Measurements from ENCODE around the gene THADA.

Gene THADA, protein sequence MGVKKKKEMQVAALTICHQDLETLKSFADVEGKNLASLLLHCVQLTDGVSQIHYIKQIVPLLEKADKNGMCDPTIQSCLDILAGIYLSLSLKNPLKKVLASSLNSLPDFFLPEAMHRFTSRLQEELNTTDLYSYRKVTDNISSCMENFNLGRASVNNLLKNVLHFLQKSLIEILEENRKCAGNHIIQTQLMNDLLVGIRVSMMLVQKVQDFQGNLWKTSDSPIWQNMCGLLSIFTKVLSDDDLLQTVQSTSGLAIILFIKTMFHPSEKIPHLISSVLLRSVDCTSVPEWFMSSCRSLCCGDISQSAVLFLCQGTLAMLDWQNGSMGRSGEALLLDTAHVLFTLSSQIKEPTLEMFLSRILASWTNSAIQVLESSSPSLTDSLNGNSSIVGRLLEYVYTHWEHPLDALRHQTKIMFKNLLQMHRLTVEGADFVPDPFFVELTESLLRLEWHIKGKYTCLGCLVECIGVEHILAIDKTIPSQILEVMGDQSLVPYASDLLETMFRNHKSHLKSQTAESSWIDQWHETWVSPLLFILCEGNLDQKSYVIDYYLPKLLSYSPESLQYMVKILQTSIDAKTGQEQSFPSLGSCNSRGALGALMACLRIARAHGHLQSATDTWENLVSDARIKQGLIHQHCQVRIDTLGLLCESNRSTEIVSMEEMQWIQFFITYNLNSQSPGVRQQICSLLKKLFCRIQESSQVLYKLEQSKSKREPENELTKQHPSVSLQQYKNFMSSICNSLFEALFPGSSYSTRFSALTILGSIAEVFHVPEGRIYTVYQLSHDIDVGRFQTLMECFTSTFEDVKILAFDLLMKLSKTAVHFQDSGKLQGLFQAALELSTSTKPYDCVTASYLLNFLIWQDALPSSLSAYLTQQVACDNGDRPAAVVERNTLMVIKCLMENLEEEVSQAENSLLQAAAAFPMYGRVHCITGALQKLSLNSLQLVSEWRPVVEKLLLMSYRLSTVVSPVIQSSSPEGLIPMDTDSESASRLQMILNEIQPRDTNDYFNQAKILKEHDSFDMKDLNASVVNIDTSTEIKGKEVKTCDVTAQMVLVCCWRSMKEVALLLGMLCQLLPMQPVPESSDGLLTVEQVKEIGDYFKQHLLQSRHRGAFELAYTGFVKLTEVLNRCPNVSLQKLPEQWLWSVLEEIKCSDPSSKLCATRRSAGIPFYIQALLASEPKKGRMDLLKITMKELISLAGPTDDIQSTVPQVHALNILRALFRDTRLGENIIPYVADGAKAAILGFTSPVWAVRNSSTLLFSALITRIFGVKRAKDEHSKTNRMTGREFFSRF (N-terminal part only)

GRCh38 chr2:43595603-43596412 is at the start of gene THADA:
THADA (minus strand) TSS chr2:43596038; CDS start chr2:43592392, 3,646 bp downstream.
- Histone ChIP-seq H3K36me3 (ENCODE audit: control insufficient read depth in 2 of 2, insufficient read depth in 1 of 2, low read length in 2 of 2) (peaks cover 6 to 13% of the 10 kb centered on the region in 2 experiments; a peak in 2 of 3 replicates), H3K4me1 (ENCODE audit: control insufficient read depth, insufficient read depth, low read length) (0 out of 2 replicates have a peak, but pooled peaks cover 4% of the 10 kb centered on the region), H3K27ac (ENCODE audit: extremely low read depth, low read depth, low read length) (peak within 1 kb of the TSS; percentile 73), H3K4me3 (ENCODE audit: low read depth, low read length) (peak within 1 kb of the TSS; percentile 81), H3K9me3 (ENCODE audit: control insufficient read depth, insufficient read depth, low read depth, low read length) (no peaks in the 10 kb centered on the region)
- ChIA-PET CTCF (interaction anchor here (0.7 to 2.5 kb wide), 6 partner anchors 9 to 54 kb away, joined by 3 to 12 read pairs (median 7); no protein-coding TSS in a partner anchor), POLR2A (interaction anchor here (0.6 to 1.7 kb wide), 17 partner anchors 8 to 785 kb away, joined by 3 to 16 read pairs (median 3); partner anchors contain the start of genes LRPPRC and PLEKHH2)
- peak; percentile 82 for TF ChIP-seq ZXDB (tag by site-specific recombination; IDR thresholded peaks at IDR 0.05)
- TF ChIP-seq ZNF510 (tag by site-specific recombination; IDR thresholded peaks at IDR 0.05; ENCODE audit: insufficient replicate concordance): no peak
- TF ChIP-seq ZSCAN16 (tag by site-specific recombination; IDR thresholded peaks at IDR 0.05): no peak
- TF ChIP-seq OSR2 (tag by site-specific recombination; IDR thresholded peaks at IDR 0.05): peak; percentile 81; the same call in 1 of the 2 replicates
- peak; percentile 46; the same call in 1 of the 2 replicates for TF ChIP-seq ZNF660 (tag by site-specific recombination; IDR thresholded peaks at IDR 0.05)
- TF ChIP-seq ZNF561 (tag by site-specific recombination; IDR thresholded peaks at IDR 0.05; ENCODE audit: borderline replicate concordance): no peak
- TF ChIP-seq REST (tag by site-specific recombination; IDR thresholded peaks at IDR 0.05): peak; percentile 40; the same call in 1 of the 2 replicates
- peak; percentile 51; the same call in 1 of the 2 replicates for TF ChIP-seq ZNF398 (tag by site-specific recombination; IDR thresholded peaks at IDR 0.05)
- peak; percentile 45; the same call in 1 of the 2 replicates for TF ChIP-seq ZBTB8A (tag by site-specific recombination; IDR thresholded peaks at IDR 0.05)
- no peak for TF ChIP-seq ZNF555 (tag by site-specific recombination; conservative IDR thresholded peaks at IDR 0.05)
- no peak for TF ChIP-seq MYNN (tag by site-specific recombination; IDR thresholded peaks at IDR 0.05; ENCODE audit: borderline replicate concordance)
- no peak for TF ChIP-seq ZNF530 (tag by site-specific recombination; IDR thresholded peaks at IDR 0.05; ENCODE audit: low read depth)
- TF ChIP-seq ZBTB48 (tag by site-specific recombination; IDR thresholded peaks at IDR 0.05): peak; percentile 50; the same call in 1 of the 2 replicates
- TF ChIP-seq, protein P1, sequence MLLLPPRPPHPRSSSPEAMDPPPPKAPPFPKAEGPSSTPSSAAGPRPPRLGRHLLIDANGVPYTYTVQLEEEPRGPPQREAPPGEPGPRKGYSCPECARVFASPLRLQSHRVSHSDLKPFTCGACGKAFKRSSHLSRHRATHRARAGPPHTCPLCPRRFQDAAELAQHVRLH (tag by site-specific recombination; IDR thresholded peaks at IDR 0.05): peak; percentile 96
- TF ChIP-seq, protein P2, sequence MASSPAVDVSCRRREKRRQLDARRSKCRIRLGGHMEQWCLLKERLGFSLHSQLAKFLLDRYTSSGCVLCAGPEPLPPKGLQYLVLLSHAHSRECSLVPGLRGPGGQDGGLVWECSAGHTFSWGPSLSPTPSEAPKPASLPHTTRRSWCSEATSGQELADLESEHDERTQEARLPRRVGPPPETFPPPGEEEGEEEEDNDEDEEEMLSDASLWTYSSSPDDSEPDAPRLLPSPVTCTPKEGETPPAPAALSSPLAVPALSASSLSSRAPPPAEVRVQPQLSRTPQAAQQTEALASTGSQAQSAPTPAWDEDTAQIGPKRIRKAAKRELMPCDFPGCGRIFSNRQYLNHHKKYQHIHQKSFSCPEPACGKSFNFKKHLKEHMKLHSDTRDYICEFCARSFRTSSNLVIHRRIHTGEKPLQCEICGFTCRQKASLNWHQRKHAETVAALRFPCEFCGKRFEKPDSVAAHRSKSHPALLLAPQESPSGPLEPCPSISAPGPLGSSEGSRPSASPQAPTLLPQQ (tag by site-specific recombination; IDR thresholded peaks at IDR 0.05): 0 out of 2 replicates have a peak, but pooled peaks have one; percentile 29
- peak; percentile 98 for TF ChIP-seq ZNF629 (tag by site-specific recombination; IDR thresholded peaks at IDR 0.05)
- no peak for TF ChIP-seq AEBP2 (tag by site-specific recombination; IDR thresholded peaks at IDR 0.05; ENCODE audit: borderline replicate concordance)
- peak; percentile 41; the same call in 1 of the 2 replicates for TF ChIP-seq KLF16 (tag by site-specific recombination; IDR thresholded peaks at IDR 0.05)
- no peak for TF ChIP-seq ZNF184 (tag by site-specific recombination; IDR thresholded peaks at IDR 0.05)

Data from HEK293 (cell line).